Uterus (tissue), 4 donors: ENCODE data around the gene PGLYRP3. TPM values are rescaled to one million over a fixed set of nuclear protein-coding genes. Genes with fewer than 3 reads are reported as not detected.

ENCODE experiments used
- DNase-seq, 2 donors: peaks; one replicate each; pipeline ENCODE4 v3.0.0-alpha.2; 2019 to 2020
- H3K27ac ChIP-seq, 2 donors: fragments of 200-600 bp; sonication (generic); 1 replicate in 1 of 2; 2 replicates in 1 of 2; pipeline ENCODE4 v1.5.1; 2016 to 2018
- H3K27me3 ChIP-seq, 2 donors: fragments of 200-600 bp; sonication (generic); one replicate each; pipeline ENCODE4 v1.5.1; 2018 to 2019; ENCODE audit warnings: control low read depth in 1 of 2
- H3K36me3 ChIP-seq, 2 donors: fragments of 200-600 bp; sonication (generic); one replicate each; pipeline ENCODE4 v1.5.1; 2019; ENCODE audit warnings: control low read depth in 1 of 2
- H3K4me1 ChIP-seq, 2 donors: fragments of 200-600 bp; sonication (generic); one replicate each; pipeline ENCODE4 v1.5.1; 2018 to 2019; ENCODE audit warnings: control low read depth in 1 of 2
- H3K4me3 ChIP-seq, 2 donors: fragments of 200-600 bp; sonication (generic); 1 replicate in 1 of 2; 2 replicates in 1 of 2; pipeline ENCODE4 v1.5.1; 2018 to 2019; ENCODE audit warnings: mild to moderate bottlenecking in 1 of 2
- H3K9me3 ChIP-seq, 2 donors: fragments of 200-600 bp; sonication (generic); one replicate each; pipeline ENCODE4 v1.5.1; 2019; ENCODE audit warnings: control low read depth in 1 of 2
- CTCF ChIP-seq, 4 experiments: fragments of 200-600 bp in 2 of 4; fragments of 450-650 bp in 2 of 4; sonication (generic) in 2 of 4; IDR thresholded peaks; one replicate each; pipeline ENCODE4 v1.5.1; 2016 to 2019; ENCODE audit warnings: antibody characterized with exemption in 4 of 4, mild to moderate bottlenecking in 2 of 4, moderate library complexity in 1 of 4
- POLR2A ChIP-seq, 2 donors: fragments of 450-650 bp; IDR thresholded peaks; one replicate each; pipeline ENCODE4 v1.6.1; 2016; ENCODE audit warnings: antibody characterized with exemption in 2 of 2, mild to moderate bottlenecking in 1 of 2, moderate library complexity in 1 of 2
- intact Hi-C: fragments of 100-400 bp; cut with DNase I; formaldehyde crosslinking; loops from one replicate; pipeline ENCODE4 v1.15.1; 2023; ENCODE audit warnings: low total_unique reads
- total RNA-seq, 4 donors: library from RNA; depleted of rRNA in 3 of 4; stranded (reverse); fragments of >200 nt in 3 of 4; gene quantifications; one replicate each; pipeline versions ENCODE4 v1.1.0 to v1.2.4, GENCODE V29; 2014 to 2023
- donor health status: DM: yes; HTN: yes; CAD: no.

The PGLYRP3 gene
- total RNA-seq, 4 donors from 2014 or later = not detected

GRCh38 chr1:153339802-153340201 lies 27.1 kb upstream of the PGLYRP3 start:
- no peak for TF ChIP-seq CTCF (IDR thresholded peaks at IDR 0.05)
- no peak for TF ChIP-seq POLR2A (IDR thresholded peaks at IDR 0.05)
- Histone ChIP-seq H3K27ac (no peak overlapping the region), H3K4me3 (no peak overlapping the region), H3K4me1 (no peaks in the 10 kb centered on the region), H3K36me3 (no peaks in the 10 kb centered on the region), H3K27me3 (no peaks in the 10 kb centered on the region), H3K9me3 (no peaks in the 10 kb centered on the region)
- intact Hi-C loops = no loop called here
- DNase-seq = no peak

GRCh38 chr1:153337980-153338853 lies 25.5 kb upstream of the PGLYRP3 start:
- Histone ChIP-seq H3K27ac (no peak overlapping the region), H3K4me1 (no peaks in the 10 kb centered on the region), H3K27me3 (no peaks in the 10 kb centered on the region), H3K9me3 (no peaks in the 10 kb centered on the region), H3K36me3 (no peaks in the 10 kb centered on the region), H3K4me3 (no peak overlapping the region)
- intact Hi-C loops = no loop called here
- TF ChIP-seq CTCF (IDR thresholded peaks at IDR 0.05) (no peak), POLR2A (IDR thresholded peaks at IDR 0.05) (no peak)
- DNase-seq = no peak

GRCh38 chr1:153336650-153337049 lies 23.9 kb upstream of the PGLYRP3 start:
- Histone ChIP-seq H3K27me3 (no peaks in the 10 kb centered on the region), H3K4me3 (no peak overlapping the region), H3K4me1 (no peaks in the 10 kb centered on the region), H3K36me3 (no peaks in the 10 kb centered on the region), H3K27ac (no peak overlapping the region), H3K9me3 (no peaks in the 10 kb centered on the region)
- TF ChIP-seq CTCF (IDR thresholded peaks at IDR 0.05) (no peak), POLR2A (IDR thresholded peaks at IDR 0.05) (no peak)
- intact Hi-C loops = no loop called here
- no peak for DNase-seq

DNA sequence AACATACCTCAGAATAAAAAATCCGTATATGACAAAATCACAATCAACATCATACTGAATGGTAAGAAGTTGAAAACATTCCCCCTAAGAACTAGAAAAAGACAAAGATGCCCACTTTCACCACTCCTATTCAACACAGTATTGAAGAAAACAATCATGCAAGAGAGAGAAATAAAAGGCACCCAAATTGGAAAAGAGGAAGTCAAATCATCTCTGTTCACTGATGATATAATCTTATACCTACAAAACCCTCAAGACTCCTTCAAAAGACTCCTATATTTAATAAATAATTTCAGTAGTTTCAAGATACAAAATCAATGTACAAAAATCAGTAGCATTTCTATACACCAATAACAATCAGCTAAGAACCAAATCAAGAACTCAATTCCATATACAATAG lies 21.1 kb upstream of the PGLYRP3 start:
- DNase-seq = no peak
- H3K27ac ChIP-seq = no peak overlapping the region
- H3K36me3 ChIP-seq = no peaks in the 10 kb centered on the region
- no peak for TF ChIP-seq POLR2A (IDR thresholded peaks at IDR 0.05)
- TF ChIP-seq CTCF (IDR thresholded peaks at IDR 0.05) = no peak
- H3K9me3 ChIP-seq = no peaks in the 10 kb centered on the region
- H3K27me3 ChIP-seq = no peaks in the 10 kb centered on the region
- no peaks in the 10 kb centered on the region for H3K4me1 ChIP-seq
- intact Hi-C loops = no loop called here
- no peak overlapping the region for H3K4me3 ChIP-seq

- H3K9me3 ChIP-seq = no peaks in the 10 kb centered on the region
- no peaks in the 10 kb centered on the region for H3K36me3 ChIP-seq
- intact Hi-C loops = no loop called here
- H3K27ac ChIP-seq = no peak overlapping the region
- no peaks in the 10 kb centered on the region for H3K4me1 ChIP-seq
- TF ChIP-seq CTCF (IDR thresholded peaks at IDR 0.05) = no peak
- no peak for TF ChIP-seq POLR2A (IDR thresholded peaks at IDR 0.05)
- no peak for DNase-seq
- H3K27me3 ChIP-seq = no peaks in the 10 kb centered on the region
- no peak overlapping the region for H3K4me3 ChIP-seq
Observed at GRCh38 chr1:153324912-153325311, 12.2 kb upstream of the PGLYRP3 start.
